ENCODE data around the gene ZNF746.
"Not testable (repeated sequence)": the region's sequence is repeated elsewhere in the genome, so short reads cannot be mapped to it uniquely, and the experiment has no call there.

ZNF746 gene

DNA sequence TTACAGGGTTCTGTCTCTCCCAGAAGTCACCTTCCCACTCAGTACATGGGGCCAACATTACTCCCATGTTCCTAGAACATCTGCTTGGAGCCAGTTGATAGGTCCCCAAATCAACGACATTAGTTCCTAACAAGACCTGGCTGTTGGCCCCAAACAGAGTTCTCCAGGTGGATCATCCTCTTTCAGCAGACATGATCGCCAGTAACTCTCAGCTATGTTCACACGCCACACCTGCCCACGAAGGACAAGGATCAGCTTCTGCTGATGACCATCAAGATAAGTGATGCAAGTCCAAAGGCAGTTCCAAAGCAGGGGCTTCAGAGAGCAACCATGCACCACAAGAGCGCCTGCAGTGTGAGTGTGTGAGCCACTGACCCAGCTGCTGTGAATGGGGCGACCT lies 47.7 kb downstream of the ZNF746 start:
- CTCF ChIA-PET, result no interaction called here
- no peaks in the 10 kb centered on the region for H3K9me3 ChIP-seq (ENCODE audit: control insufficient read depth, insufficient read depth, low read depth, low read length)
- TF ChIP-seq, protein P1, sequence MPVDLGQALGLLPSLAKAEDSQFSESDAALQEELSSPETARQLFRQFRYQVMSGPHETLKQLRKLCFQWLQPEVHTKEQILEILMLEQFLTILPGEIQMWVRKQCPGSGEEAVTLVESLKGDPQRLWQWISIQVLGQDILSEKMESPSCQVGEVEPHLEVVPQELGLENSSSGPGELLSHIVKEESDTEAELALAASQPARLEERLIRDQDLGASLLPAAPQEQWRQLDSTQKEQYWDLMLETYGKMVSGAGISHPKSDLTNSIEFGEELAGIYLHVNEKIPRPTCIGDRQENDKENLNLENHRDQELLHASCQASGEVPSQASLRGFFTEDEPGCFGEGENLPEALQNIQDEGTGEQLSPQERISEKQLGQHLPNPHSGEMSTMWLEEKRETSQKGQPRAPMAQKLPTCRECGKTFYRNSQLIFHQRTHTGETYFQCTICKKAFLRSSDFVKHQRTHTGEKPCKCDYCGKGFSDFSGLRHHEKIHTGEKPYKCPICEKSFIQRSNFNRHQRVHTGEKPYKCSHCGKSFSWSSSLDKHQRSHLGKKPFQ (tag by site-specific recombination; IDR thresholded peaks at IDR 0.05), result no peak
- POLR2A ChIA-PET, result no interaction called here
- no peak overlapping the region for H3K27ac ChIP-seq (ENCODE audit: extremely low read depth, low read depth, low read length)
- H3K4me1 ChIP-seq (ENCODE audit: control insufficient read depth, insufficient read depth, low read length), result no peaks in the 10 kb centered on the region
- peaks cover 24 to 82% of the 10 kb centered on the region in 2 experiments for H3K36me3 ChIP-seq (ENCODE audit: control insufficient read depth in 2 of 2, insufficient read depth in 1 of 2, low read length in 2 of 2)
- H3K4me3 ChIP-seq (ENCODE audit: low read depth, low read length), result no peak overlapping the region

DNA sequence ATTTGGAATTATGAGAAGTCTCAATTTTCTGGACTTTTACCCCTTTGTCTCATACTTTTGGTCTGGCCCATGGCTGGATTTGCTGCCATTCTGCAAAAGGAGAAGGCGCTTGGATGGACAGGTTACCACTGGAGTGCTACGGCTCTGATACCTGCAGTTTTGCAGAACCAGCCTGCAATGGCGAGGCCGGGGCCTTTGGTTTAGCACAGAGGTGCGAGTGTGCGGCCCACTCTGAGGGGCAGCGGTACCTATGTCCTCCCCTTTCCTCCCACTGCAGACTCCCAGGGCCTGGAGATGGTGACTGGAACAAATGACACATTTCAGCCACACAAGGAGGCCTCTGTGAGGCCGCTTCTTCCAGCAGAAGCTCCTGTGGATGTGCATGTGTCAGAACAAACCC lies 48.6 kb downstream of the ZNF746 start:
- Histone ChIP-seq H3K4me1 (ENCODE audit: control insufficient read depth, insufficient read depth, low read length) (no peaks in the 10 kb centered on the region), H3K9me3 (ENCODE audit: control insufficient read depth, insufficient read depth, low read depth, low read length) (no peaks in the 10 kb centered on the region), H3K4me3 (ENCODE audit: low read depth, low read length) (no peak overlapping the region), H3K27ac (ENCODE audit: extremely low read depth, low read depth, low read length) (no peak overlapping the region), H3K36me3 (ENCODE audit: control insufficient read depth in 2 of 2, insufficient read depth in 1 of 2, low read length in 2 of 2) (peaks cover 24 to 80% of the 10 kb centered on the region in 2 experiments)
- TF ChIP-seq, protein P2, sequence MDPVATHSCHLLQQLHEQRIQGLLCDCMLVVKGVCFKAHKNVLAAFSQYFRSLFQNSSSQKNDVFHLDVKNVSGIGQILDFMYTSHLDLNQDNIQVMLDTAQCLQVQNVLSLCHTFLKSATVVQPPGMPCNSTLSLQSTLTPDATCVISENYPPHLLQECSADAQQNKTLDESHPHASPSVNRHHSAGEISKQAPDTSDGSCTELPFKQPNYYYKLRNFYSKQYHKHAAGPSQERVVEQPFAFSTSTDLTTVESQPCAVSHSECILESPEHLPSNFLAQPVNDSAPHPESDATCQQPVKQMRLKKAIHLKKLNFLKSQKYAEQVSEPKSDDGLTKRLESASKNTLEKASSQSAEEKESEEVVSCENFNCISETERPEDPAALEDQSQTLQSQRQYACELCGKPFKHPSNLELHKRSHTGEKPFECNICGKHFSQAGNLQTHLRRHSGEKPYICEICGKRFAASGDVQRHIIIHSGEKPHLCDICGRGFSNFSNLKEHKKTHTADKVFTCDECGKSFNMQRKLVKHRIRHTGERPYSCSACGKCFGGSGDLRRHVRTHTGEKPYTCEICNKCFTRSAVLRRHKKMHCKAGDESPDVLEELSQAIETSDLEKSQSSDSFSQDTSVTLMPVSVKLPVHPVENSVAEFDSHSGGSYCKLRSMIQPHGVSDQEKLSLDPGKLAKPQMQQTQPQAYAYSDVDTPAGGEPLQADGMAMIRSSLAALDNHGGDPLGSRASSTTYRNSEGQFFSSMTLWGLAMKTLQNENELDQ (tag by site-specific recombination; IDR thresholded peaks at IDR 0.05; ENCODE audit: low read depth), result no peak
- no peak for TF ChIP-seq ZNF239 (tag by site-specific recombination; IDR thresholded peaks at IDR 0.05)
- TF ChIP-seq ZNF600 (tag by site-specific recombination; IDR thresholded peaks at IDR 0.05), result no peak
- TF ChIP-seq ZNF677 (tag by site-specific recombination; IDR thresholded peaks at IDR 0.05), result no peak
- TF ChIP-seq, protein P3, sequence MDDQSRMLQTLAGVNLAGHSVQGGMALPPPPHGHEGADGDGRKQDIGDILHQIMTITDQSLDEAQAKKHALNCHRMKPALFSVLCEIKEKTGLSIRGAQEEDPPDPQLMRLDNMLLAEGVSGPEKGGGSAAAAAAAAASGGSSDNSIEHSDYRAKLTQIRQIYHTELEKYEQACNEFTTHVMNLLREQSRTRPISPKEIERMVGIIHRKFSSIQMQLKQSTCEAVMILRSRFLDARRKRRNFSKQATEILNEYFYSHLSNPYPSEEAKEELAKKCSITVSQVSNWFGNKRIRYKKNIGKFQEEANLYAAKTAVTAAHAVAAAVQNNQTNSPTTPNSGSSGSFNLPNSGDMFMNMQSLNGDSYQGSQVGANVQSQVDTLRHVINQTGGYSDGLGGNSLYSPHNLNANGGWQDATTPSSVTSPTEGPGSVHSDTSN (CRISPR knock-in tag; IDR thresholded peaks at IDR 0.05), result no peak
- no peak for TF ChIP-seq ZNF621 (tag by site-specific recombination; IDR thresholded peaks at IDR 0.05)
- TF ChIP-seq, protein P4, sequence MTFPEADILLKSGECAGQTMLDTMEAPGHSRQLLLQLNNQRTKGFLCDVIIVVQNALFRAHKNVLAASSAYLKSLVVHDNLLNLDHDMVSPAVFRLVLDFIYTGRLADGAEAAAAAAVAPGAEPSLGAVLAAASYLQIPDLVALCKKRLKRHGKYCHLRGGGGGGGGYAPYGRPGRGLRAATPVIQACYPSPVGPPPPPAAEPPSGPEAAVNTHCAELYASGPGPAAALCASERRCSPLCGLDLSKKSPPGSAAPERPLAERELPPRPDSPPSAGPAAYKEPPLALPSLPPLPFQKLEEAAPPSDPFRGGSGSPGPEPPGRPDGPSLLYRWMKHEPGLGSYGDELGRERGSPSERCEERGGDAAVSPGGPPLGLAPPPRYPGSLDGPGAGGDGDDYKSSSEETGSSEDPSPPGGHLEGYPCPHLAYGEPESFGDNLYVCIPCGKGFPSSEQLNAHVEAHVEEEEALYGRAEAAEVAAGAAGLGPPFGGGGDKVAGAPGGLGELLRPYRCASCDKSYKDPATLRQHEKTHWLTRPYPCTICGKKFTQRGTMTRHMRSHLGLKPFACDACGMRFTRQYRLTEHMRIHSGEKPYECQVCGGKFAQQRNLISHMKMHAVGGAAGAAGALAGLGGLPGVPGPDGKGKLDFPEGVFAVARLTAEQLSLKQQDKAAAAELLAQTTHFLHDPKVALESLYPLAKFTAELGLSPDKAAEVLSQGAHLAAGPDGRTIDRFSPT (tag by site-specific recombination; IDR thresholded peaks at IDR 0.05), result no peak
- no peak for TF ChIP-seq ZNF626 (tag by site-specific recombination; IDR thresholded peaks at IDR 0.05)
- TF ChIP-seq, protein P5, sequence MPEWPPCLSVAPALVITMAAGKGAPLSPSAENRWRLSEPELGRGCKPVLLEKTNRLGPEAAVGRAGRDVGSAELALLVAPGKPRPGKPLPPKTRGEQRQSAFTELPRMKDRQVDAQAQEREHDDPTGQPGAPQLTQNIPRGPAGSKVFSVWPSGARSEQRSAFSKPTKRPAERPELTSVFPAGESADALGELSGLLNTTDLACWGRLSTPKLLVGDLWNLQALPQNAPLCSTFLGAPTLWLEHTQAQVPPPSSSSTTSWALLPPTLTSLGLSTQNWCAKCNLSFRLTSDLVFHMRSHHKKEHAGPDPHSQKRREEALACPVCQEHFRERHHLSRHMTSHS (tag by site-specific recombination; IDR thresholded peaks at IDR 0.05), result no peak
- no peak for TF ChIP-seq EGR2 (tag by site-specific recombination; IDR thresholded peaks at IDR 0.05; ENCODE audit: low read depth)
- ChIA-PET POLR2A (no interaction called here), CTCF (no interaction called here)

DNA sequence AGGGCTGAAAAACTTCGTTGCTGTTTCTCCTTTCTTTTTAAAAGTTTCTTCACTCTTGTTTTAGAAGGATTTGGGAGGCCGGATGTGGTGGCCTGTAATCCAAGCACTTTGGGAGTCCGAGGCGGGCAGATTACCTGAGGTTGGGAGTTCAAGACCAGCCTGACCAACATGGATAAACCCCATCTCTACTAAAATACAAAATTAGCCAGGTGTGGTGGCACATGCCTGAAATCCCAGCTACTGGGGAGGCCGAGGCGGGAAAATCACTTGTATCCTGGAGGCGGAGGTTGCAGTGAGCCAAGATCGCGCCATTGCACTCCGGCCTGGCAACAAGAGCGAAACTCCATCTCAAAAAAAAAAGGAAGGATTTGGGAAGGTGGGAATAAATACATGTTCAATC lies 51.6 kb downstream of the ZNF746 start:
- H3K27ac ChIP-seq (ENCODE audit: extremely low read depth, low read depth, low read length); H3K4me1 ChIP-seq (ENCODE audit: control insufficient read depth, insufficient read depth, low read length); H3K9me3 ChIP-seq (ENCODE audit: control insufficient read depth, insufficient read depth, low read depth, low read length); POLR2A ChIA-PET; H3K4me3 ChIP-seq (ENCODE audit: low read depth, low read length): not testable (repeated sequence)
- peaks cover 12 to 71% of the 10 kb centered on the region in 2 experiments for H3K36me3 ChIP-seq (ENCODE audit: control insufficient read depth in 2 of 2, insufficient read depth in 1 of 2, low read length in 2 of 2)
- CTCF ChIA-PET, result interaction anchor here (0.7 kb wide), 1 partner anchor 47 kb away, joined by 4 read pairs; no protein-coding TSS in a partner anchor
